Smooth muscle cell (in vitro differentiated cells): ENCODE measurements around the gene GPR162. TPM values are rescaled to one million over a fixed set of nuclear protein-coding genes. Genes with fewer than 3 reads are reported as not detected.

Experiments
- DNase-seq: peaks from one replicate; lab custom pipeline; 2025; ENCODE audit not compliant: unreplicated experiment; lab: John Stamatoyannopoulos, UW
- H2AFZ ChIP-seq: fragments of 200-600 bp; sonication (generic); 2 replicates; pipeline ENCODE4 v1.6.0; 2016; ENCODE audit warnings: antibody characterized with exemption, low read depth, mild to moderate bottlenecking
- H3F3A ChIP-seq: fragments of 200-600 bp; sonication (generic); 2 replicates; pipeline ENCODE4 v1.6.0; 2017; ENCODE audit warnings: antibody characterized with exemption, low read depth
- H3K27ac ChIP-seq: fragments of 200-600 bp; sonication (generic); 2 replicates; pipeline ENCODE4 v1.5.1; 2016; ENCODE audit warnings: low read depth, mild to moderate bottlenecking
- H3K27me3 ChIP-seq: fragments of 200-600 bp; sonication (generic); 2 replicates; pipeline ENCODE4 v1.6.1; 2016; ENCODE audit warnings: low read depth, mild to moderate bottlenecking
- H3K36me3 ChIP-seq: fragments of 200-600 bp; sonication (generic); 2 replicates; pipeline ENCODE4 v1.5.1; 2016; ENCODE audit warnings: low read depth
- H3K4me1 ChIP-seq: fragments of 200-600 bp; sonication (generic); 2 replicates; pipeline ENCODE4 v1.5.1; 2016; ENCODE audit warnings: low read depth
- H3K4me2 ChIP-seq: fragments of 200-600 bp; sonication (generic); 2 replicates; pipeline ENCODE4 v1.6.0; 2016; ENCODE audit warnings: mild to moderate bottlenecking
- H3K4me3 ChIP-seq: fragments of 200-600 bp; sonication (generic); 2 replicates; pipeline ENCODE4 v1.5.1; 2016; ENCODE audit warnings: mild to moderate bottlenecking
- H3K79me2 ChIP-seq: fragments of 200-600 bp; sonication (generic); 2 replicates; pipeline ENCODE4 v1.6.0; 2016; ENCODE audit warnings: low read depth, mild to moderate bottlenecking
- H3K9ac ChIP-seq: fragments of 200-600 bp; sonication (generic); 2 replicates; pipeline ENCODE4 v1.6.0; 2016; ENCODE audit warnings: low read depth
- H3K9me3 ChIP-seq: fragments of 200-600 bp; sonication (generic); replicated peaks from 2 replicates; pipeline ENCODE4 v1.5.1; 2016; ENCODE audit warnings: low read depth
- H4K20me1 ChIP-seq: fragments of 200-600 bp; sonication (generic); 2 replicates; pipeline ENCODE4 v1.6.0; 2016; ENCODE audit warnings: low read depth
- CTCF ChIP-seq: fragments of 200-600 bp; sonication (generic); IDR thresholded peaks from 2 replicates; pipeline ENCODE4 v1.5.1; 2017; ENCODE audit warnings: borderline replicate concordance, mild to moderate bottlenecking, antibody characterized with exemption; ENCODE audit not compliant: insufficient read depth, poor library complexity, severe bottlenecking
- WGBS: methylation state at CpG from one replicate; pipeline ENCODE4 v1.1.7; 2016; ENCODE audit warnings: low lambda C conversion rate; 5-methylcytosine and 5-hydroxymethylcytosine counted together
- polyA plus RNA-seq: library from polyadenylated mRNA; unstranded; fragments of >200 nt; fragmentation: Nextera tagmentation; extraction: Ambion mirVana; gene quantifications from 2 replicates; pipeline ENCODE4 v1.2.1, GENCODE V29; 2016
- total RNA-seq: library from RNA; depleted of rRNA; stranded (reverse); fragments of >200 nt; gene quantifications from 2 replicates; pipeline ENCODE4 v1.2.3, GENCODE V29; 2014

GPR162 gene
- total and polyA plus RNA-seq, 2 experiments from 2014 or later = 0.76 to 2.1 TPM

- Histone ChIP-seq H3K27ac (no peak overlapping the region), H3K4me1 (peaks cover 10% of the 10 kb centered on the region), H3K36me3 (no peaks in the 10 kb centered on the region), H4K20me1 (no peaks in the 10 kb centered on the region), H3K9me3 (no peaks in the 10 kb centered on the region), H3K9ac (no peak overlapping the region), H3K4me3 (no peak overlapping the region), H3K79me2 (no peaks in the 10 kb centered on the region), H3K27me3 (no peaks in the 10 kb centered on the region), H3K4me2 (no peak overlapping the region), H2AFZ (no peak overlapping the region), H3F3A (no peaks in the 10 kb centered on the region)
- no peak for TF ChIP-seq CTCF
- no peak for DNase-seq
- 94% methylated on average over 2 of the region's 2 CpGs for whole genome bisulfite sequencing
Measured at GRCh38 chr12:6795088-6795487, 26.5 kb upstream of the GPR162 start.

GRCh38 chr12:6796576-6796975 is 25.0 kb upstream of the GPR162 start:
- H2AFZ ChIP-seq = no peak overlapping the region
- no peak overlapping the region for H3K27ac ChIP-seq
- H3K79me2 ChIP-seq = no peaks in the 10 kb centered on the region
- H3K4me1 ChIP-seq = peaks cover 10% of the 10 kb centered on the region
- DNase-seq = no peak
- H3K4me3 ChIP-seq = no peak overlapping the region
- H4K20me1 ChIP-seq = no peaks in the 10 kb centered on the region
- 95% methylated on average over 4 of the region's 4 CpGs for WGBS
- no peaks in the 10 kb centered on the region for H3K9me3 ChIP-seq
- H3F3A ChIP-seq = no peaks in the 10 kb centered on the region
- H3K9ac ChIP-seq = no peak overlapping the region
- H3K36me3 ChIP-seq = no peaks in the 10 kb centered on the region
- no peak overlapping the region for H3K4me2 ChIP-seq
- no peaks in the 10 kb centered on the region for H3K27me3 ChIP-seq
- TF ChIP-seq CTCF = no peak

DNA sequence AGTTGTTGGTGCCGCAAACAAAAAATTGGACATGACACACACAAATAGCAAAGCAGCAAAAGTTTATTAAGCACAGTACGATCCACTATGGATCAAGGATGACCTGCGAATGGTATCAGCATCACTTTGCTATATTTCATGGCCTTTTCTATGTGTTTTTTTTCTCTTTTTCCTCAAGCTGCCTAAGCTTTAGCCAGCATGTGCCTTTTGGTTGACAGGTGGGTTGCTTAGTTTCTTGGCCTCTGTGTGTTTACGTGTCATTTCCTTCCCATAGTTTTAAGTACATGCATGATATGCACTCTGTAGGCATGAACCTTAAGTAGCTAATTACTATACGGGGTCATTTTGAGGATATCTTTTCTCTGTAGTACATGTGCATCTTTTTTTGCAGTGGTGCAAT is 22.5 kb upstream of the GPR162 start:
- H3K4me1 ChIP-seq = no peaks in the 10 kb centered on the region
- no peak overlapping the region for H2AFZ ChIP-seq
- no peak overlapping the region for H3K9ac ChIP-seq
- no peaks in the 10 kb centered on the region for H3K27me3 ChIP-seq
- H3F3A ChIP-seq = no peaks in the 10 kb centered on the region
- H4K20me1 ChIP-seq = no peaks in the 10 kb centered on the region
- no peak overlapping the region for H3K4me3 ChIP-seq
- H3K79me2 ChIP-seq = no peaks in the 10 kb centered on the region
- no peaks in the 10 kb centered on the region for H3K36me3 ChIP-seq
- no peak overlapping the region for H3K4me2 ChIP-seq
- no peak for DNase-seq
- no peak for TF ChIP-seq CTCF
- no peaks in the 10 kb centered on the region for H3K9me3 ChIP-seq
- 95% methylated on average over 5 of the region's 5 CpGs for WGBS
- no peak overlapping the region for H3K27ac ChIP-seq

GRCh38 chr12:6807170-6807569 is 14.5 kb upstream of the GPR162 start:
- no peak for TF ChIP-seq CTCF
- 75% methylated on average over 1 of the region's 1 CpG for WGBS

More at GRCh38 chr12:6807170-6807569, 14.5 kb upstream of the GPR162 start:
- Histone ChIP-seq H3K36me3 (no peaks in the 10 kb centered on the region), H3F3A (no peaks in the 10 kb centered on the region), H3K9ac (no peak overlapping the region), H3K4me3 (no peak overlapping the region), H3K27me3 (no peaks in the 10 kb centered on the region), H4K20me1 (no peaks in the 10 kb centered on the region), H3K4me2 (no peak overlapping the region), H3K9me3 (no peaks in the 10 kb centered on the region), H2AFZ (no peak overlapping the region), H3K4me1 (no peaks in the 10 kb centered on the region), H3K79me2 (no peaks in the 10 kb centered on the region), H3K27ac (no peak overlapping the region)
- no peak for DNase-seq
